Measurements from ENCODE around the gene ACP2.

GRCh38 chr11:47254386-47254785 is 5.8 kb upstream of the ACP2 start:
- TF ChIP-seq POLR2A (IDR thresholded peaks at IDR 0.05) (peak in 1 of 2 donors; percentile 41), CTCF (IDR thresholded peaks at IDR 0.05) (no peak)

Data from adrenal gland (tissue), 5 donors.